ENCODE measurements around the gene DMBT1.
"Not testable (repeated sequence)": the region's sequence is repeated elsewhere in the genome, so short reads cannot be mapped to it uniquely, and the experiment has no call there.

The DMBT1 gene

GRCh38 chr10:122587098-122587760 lies 26.7 kb downstream of the DMBT1 start:
- no peak for DNase-seq (ENCODE audit: low read depth)

- DNase-seq (ENCODE audit: low read depth), result no peak
These were observed 27.8 kb downstream of the DMBT1 start for GRCh38 chr10:122588381-122588780.

GRCh38 chr10:122590153-122590552 lies 29.6 kb downstream of the DMBT1 start:
- no peak for DNase-seq (ENCODE audit: low read depth)

- no peak for DNase-seq (ENCODE audit: low read depth)
These were observed 31.2 kb downstream of the DMBT1 start for GRCh38 chr10:122591736-122592135.

GRCh38 chr10:122592161-122592560 lies 31.6 kb downstream of the DMBT1 start:
- no peak for DNase-seq (ENCODE audit: low read depth)

GRCh38 chr10:122617476-122618270 lies 57.1 kb downstream of the DMBT1 start:
- DNase-seq (ENCODE audit: low read depth), result no peak

- DNase-seq (ENCODE audit: low read depth), result no peak
These were observed 58.1 kb downstream of the DMBT1 start for GRCh38 chr10:122618461-122619165.

- not testable (repeated sequence) for DNase-seq (ENCODE audit: low read depth)
These were observed 60.4 kb downstream of the DMBT1 start for GRCh38 chr10:122620961-122621360.

- no peak for DNase-seq (ENCODE audit: low read depth)
These were observed 64.0 kb downstream of the DMBT1 start for GRCh38 chr10:122624546-122624945.

- no peak for DNase-seq (ENCODE audit: low read depth)
These were observed 70.0 kb downstream of the DMBT1 start for GRCh38 chr10:122630526-122630925.

- DNase-seq (ENCODE audit: low read depth), result no peak
These were observed 71.5 kb downstream of the DMBT1 start for GRCh38 chr10:122632031-122632430.

- no peak for DNase-seq (ENCODE audit: low read depth)
These were observed 72.0 kb downstream of the DMBT1 start for GRCh38 chr10:122632576-122632975.

GRCh38 chr10:122636953-122637352 lies 76.4 kb downstream of the DMBT1 start:
- DNase-seq (ENCODE audit: low read depth), result no peak

- no peak for DNase-seq (ENCODE audit: low read depth)
These were observed 76.8 kb downstream of the DMBT1 start for GRCh38 chr10:122637376-122637775.

GRCh38 chr10:122638106-122638505 lies 77.6 kb downstream of the DMBT1 start:
- DNase-seq (ENCODE audit: low read depth), result no peak

GRCh38 chr10:122639801-122640200 lies 79.2 kb downstream of the DMBT1 start:
- no peak for DNase-seq (ENCODE audit: low read depth)

GRCh38 chr10:122640921-122641320 lies 80.4 kb downstream of the DMBT1 start:
- DNase-seq (ENCODE audit: low read depth), result no peak

- no peak for DNase-seq (ENCODE audit: low read depth)
These were observed 82.4 kb downstream of the DMBT1 start for GRCh38 chr10:122642726-122643605.

GRCh38 chr10:122643931-122644534 lies 83.5 kb downstream of the DMBT1 start:
- DNase-seq (ENCODE audit: low read depth), result no peak

GRCh38 chr10:122646511-122647382 lies 86.2 kb downstream of the DMBT1 start:
- DNase-seq (ENCODE audit: low read depth), result no peak
